Breast epithelium (tissue), 3 donors: ENCODE results near the gene PCSK5.

Source experiments
- CTCF ChIP-seq, 3 donors: fragments of 450-650 bp; IDR thresholded peaks; one replicate each; pipeline ENCODE4 v1.5.1; 2016 to 2017; ENCODE audit warnings: antibody characterized with exemption in 3 of 3, mild to moderate bottlenecking in 3 of 3, moderate library complexity in 3 of 3
- POLR2A ChIP-seq: fragments of 450-650 bp; IDR thresholded peaks from one replicate; pipeline ENCODE4 v1.6.1; 2016; ENCODE audit warnings: antibody characterized with exemption, mild to moderate bottlenecking, moderate library complexity
- POLR2AphosphoS5 ChIP-seq, 3 donors: sonication (generic); formaldehyde crosslinking; IDR thresholded peaks; one replicate each; pipeline ENCODE4 v1.6.1; 2017; ENCODE audit warnings: antibody characterized with exemption in 3 of 3

GRCh38 chr9:75930730-75931321 lies 40.4 kb downstream of the PCSK5 start:
- TF ChIP-seq CTCF (IDR thresholded peaks at IDR 0.05) (no peak), POLR2A (no peak), POLR2AphosphoS5 (IDR thresholded peaks at IDR 0.05) (no peak)
